Loucy (cell line): Measurements from ENCODE around the gene UPP1.

ENCODE experiments used
- H2AFZ ChIP-seq: fragments of 200-600 bp; sonication (generic); 2 replicates; pipeline ENCODE4 v1.6.0; 2016; ENCODE audit warnings: antibody characterized with exemption, mild to moderate bottlenecking, low read length, moderate library complexity
- H3F3A ChIP-seq: fragments of 200-600 bp; 2 replicates; pipeline ENCODE4 v1.6.0; 2016; ENCODE audit warnings: antibody characterized with exemption, low read depth, mild to moderate bottlenecking
- H3K27me3 ChIP-seq: fragments of 200-600 bp; sonication (generic); 2 replicates; pipeline ENCODE4 v1.6.1; 2014; ENCODE audit warnings: low read length, mild to moderate bottlenecking; ENCODE audit not compliant: insufficient read depth, poor library complexity, severe bottlenecking
- H3K36me3 ChIP-seq: fragments of 200-600 bp; sonication (generic); 2 replicates; pipeline ENCODE4 v1.6.1; 2016; ENCODE audit warnings: low read length; ENCODE audit not compliant: insufficient read depth
- H3K4me1 ChIP-seq: fragments of 200-600 bp; sonication (generic); 2 replicates; pipeline ENCODE4 v1.5.1; 2014; ENCODE audit warnings: low read length, mild to moderate bottlenecking; ENCODE audit not compliant: insufficient read depth, poor library complexity, severe bottlenecking
- H3K4me2 ChIP-seq: fragments of 200-600 bp; sonication (generic); 2 replicates; pipeline ENCODE4 v1.6.0; 2014; ENCODE audit warnings: antibody characterized with exemption, low read length, low read depth, mild to moderate bottlenecking; ENCODE audit not compliant: poor library complexity, severe bottlenecking
- H3K4me3 ChIP-seq: fragments of 200-600 bp; sonication (generic); 2 replicates; pipeline ENCODE4 v1.5.1; 2014; ENCODE audit warnings: low read length, mild to moderate bottlenecking, mixed read lengths; ENCODE audit not compliant: poor library complexity, severe bottlenecking
- H3K79me2 ChIP-seq: fragments of 200-600 bp; sonication (generic); 2 replicates; pipeline ENCODE4 v1.6.1; 2014; ENCODE audit warnings: low read length; ENCODE audit not compliant: insufficient read depth
- H3K9ac ChIP-seq: fragments of 200-600 bp; sonication (generic); 2 replicates; pipeline ENCODE4 v1.6.0; 2014; ENCODE audit warnings: mild to moderate bottlenecking, low read depth, low read length, moderate library complexity; ENCODE audit not compliant: poor library complexity, severe bottlenecking
- H3K9me2 ChIP-seq: fragments of 200-600 bp; sonication (generic); replicated peaks from 2 replicates; pipeline ENCODE4 v1.6.1; 2016; ENCODE audit warnings: low read depth, low read length, mixed read lengths
- H3K9me3 ChIP-seq: fragments of 200-600 bp; sonication (generic); 2 replicates; pipeline ENCODE4 v1.6.1; 2014; ENCODE audit warnings: mild to moderate bottlenecking, antibody characterized with exemption, low read length, low read depth; ENCODE audit not compliant: insufficient read depth
- H4K20me1 ChIP-seq: fragments of 200-600 bp; sonication (generic); 2 replicates; pipeline ENCODE4 v1.6.0; 2014; ENCODE audit warnings: antibody characterized with exemption, low read length, mild to moderate bottlenecking; ENCODE audit not compliant: insufficient read depth, poor library complexity, severe bottlenecking
- EZH2phosphoT487 ChIP-seq: fragments of 200-600 bp; IDR thresholded peaks from 2 replicates; pipeline ENCODE4 v1.6.1; 2018; ENCODE audit warnings: antibody characterized with exemption, mild to moderate bottlenecking, moderate library complexity, borderline replicate concordance
- TF ChIP-seq, protein P1 (sequence below): fragments of 200-600 bp; sonication (generic); conservative IDR thresholded peaks from 2 replicates; pipeline ENCODE4 v1.5.1; 2014; ENCODE audit warnings: mild to moderate bottlenecking, antibody characterized with exemption, low read length

UPP1 gene

DNA sequence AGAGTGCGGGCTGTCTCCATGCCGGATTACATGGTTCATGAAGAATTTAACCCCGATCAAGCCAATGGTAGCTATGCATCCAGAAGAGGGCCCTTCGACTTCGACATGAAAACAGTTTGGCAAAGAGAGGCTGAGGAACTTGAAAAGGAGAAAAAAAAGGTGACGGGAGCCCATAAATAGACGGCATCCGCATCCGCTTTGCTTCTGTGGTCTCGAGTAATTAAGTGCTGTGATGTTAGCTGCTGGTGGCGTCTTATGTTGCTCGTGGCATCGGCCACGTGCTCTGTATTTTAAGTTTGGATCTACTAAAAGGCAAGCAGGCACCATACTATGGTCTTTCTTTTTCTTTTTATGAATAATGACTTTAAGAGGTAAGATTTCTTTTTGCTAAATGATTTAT, 42.6 kb upstream of the UPP1 start:
- Histone ChIP-seq H3K27me3 (no peaks in the 10 kb centered on the region), H3K9me3 (no peaks in the 10 kb centered on the region; the same call in 1 of the 2 replicates), H3K4me2 (no peak overlapping the region), H4K20me1 (no peaks in the 10 kb centered on the region), H2AFZ (no peak overlapping the region), H3K9me2 (no peaks in the 10 kb centered on the region), H3K4me1 (no peaks in the 10 kb centered on the region), H3K36me3 (no peaks in the 10 kb centered on the region), H3K79me2 (no peaks in the 10 kb centered on the region), H3K9ac (no peak overlapping the region), H3F3A (no peaks in the 10 kb centered on the region), H3K4me3 (no peak overlapping the region)
- no peak for TF ChIP-seq EZH2phosphoT487
- TF ChIP-seq, protein P1, sequence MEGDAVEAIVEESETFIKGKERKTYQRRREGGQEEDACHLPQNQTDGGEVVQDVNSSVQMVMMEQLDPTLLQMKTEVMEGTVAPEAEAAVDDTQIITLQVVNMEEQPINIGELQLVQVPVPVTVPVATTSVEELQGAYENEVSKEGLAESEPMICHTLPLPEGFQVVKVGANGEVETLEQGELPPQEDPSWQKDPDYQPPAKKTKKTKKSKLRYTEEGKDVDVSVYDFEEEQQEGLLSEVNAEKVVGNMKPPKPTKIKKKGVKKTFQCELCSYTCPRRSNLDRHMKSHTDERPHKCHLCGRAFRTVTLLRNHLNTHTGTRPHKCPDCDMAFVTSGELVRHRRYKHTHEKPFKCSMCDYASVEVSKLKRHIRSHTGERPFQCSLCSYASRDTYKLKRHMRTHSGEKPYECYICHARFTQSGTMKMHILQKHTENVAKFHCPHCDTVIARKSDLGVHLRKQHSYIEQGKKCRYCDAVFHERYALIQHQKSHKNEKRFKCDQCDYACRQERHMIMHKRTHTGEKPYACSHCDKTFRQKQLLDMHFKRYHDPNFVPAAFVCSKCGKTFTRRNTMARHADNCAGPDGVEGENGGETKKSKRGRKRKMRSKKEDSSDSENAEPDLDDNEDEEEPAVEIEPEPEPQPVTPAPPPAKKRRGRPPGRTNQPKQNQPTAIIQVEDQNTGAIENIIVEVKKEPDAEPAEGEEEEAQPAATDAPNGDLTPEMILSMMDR: no peak

DNA sequence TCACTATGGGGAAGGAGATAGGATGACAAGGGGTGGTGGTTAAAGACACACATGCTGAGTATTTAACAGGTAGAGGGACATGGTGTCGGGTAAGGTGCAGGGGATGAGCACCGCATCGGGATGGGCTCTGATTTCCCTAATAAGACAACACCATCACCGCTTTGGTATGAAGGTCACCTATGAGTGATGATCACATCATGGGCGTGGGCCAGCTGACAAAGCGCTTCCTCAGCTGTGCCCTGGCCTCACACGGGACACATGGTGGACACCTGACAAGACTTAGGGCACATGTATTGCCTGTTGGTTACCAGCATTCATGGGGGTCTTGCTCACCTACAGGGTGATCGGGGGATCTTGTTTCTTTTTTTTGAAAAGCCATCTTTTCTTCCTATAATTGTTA, 41.0 kb upstream of the UPP1 start:
- TF ChIP-seq EZH2phosphoT487: no peak
- TF ChIP-seq, protein P1: no peak
- Histone ChIP-seq H3K4me2 (no peak overlapping the region), H4K20me1 (no peaks in the 10 kb centered on the region), H3K4me1 (no peaks in the 10 kb centered on the region), H3K27me3 (no peaks in the 10 kb centered on the region), H3K4me3 (no peak overlapping the region), H3K9me2 (no peaks in the 10 kb centered on the region), H3K9ac (no peak overlapping the region), H3K36me3 (no peaks in the 10 kb centered on the region), H2AFZ (no peak overlapping the region), H3K9me3 (no peaks in the 10 kb centered on the region; the same call in 1 of the 2 replicates), H3F3A (no peaks in the 10 kb centered on the region), H3K79me2 (no peaks in the 10 kb centered on the region)

DNA sequence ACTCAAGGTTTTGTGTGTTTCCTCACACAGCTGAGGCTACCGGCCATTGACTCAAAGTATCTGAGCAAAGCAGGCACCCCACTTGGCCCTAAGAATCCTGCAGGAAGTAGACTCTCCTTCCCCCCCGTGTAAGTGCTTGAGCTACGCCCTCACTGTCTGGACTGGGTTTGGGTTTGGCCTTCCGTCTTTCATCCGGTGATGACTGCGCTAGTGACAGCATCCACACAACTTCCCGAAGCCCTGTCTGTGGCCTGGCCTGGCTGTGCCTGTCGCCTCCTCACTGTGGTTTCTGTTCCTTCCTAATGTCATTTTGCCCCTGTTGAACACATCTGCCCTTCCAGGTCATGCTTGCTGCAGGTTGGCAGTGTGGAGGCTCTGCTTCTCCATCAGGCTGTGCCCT, 39.2 kb upstream of the UPP1 start:
- no peak for TF ChIP-seq EZH2phosphoT487
- TF ChIP-seq, protein P1: no peak
- H3K36me3 ChIP-seq: no peaks in the 10 kb centered on the region
- H3K27me3 ChIP-seq: no peaks in the 10 kb centered on the region
- no peaks in the 10 kb centered on the region for H3F3A ChIP-seq
- H3K79me2 ChIP-seq: no peaks in the 10 kb centered on the region
- no peaks in the 10 kb centered on the region for H4K20me1 ChIP-seq
- no peaks in the 10 kb centered on the region for H3K4me1 ChIP-seq
- H3K4me2 ChIP-seq: no peak overlapping the region
- H3K9ac ChIP-seq: no peak overlapping the region
- H2AFZ ChIP-seq: no peak overlapping the region
- H3K9me2 ChIP-seq: no peaks in the 10 kb centered on the region
- no peak overlapping the region for H3K4me3 ChIP-seq
- no peaks in the 10 kb centered on the region; the same call in 1 of the 2 replicates for H3K9me3 ChIP-seq
